GM21717 (cell line): Measurements from ENCODE around the gene FRYL.
"Not testable (repeated sequence)": the region's sequence is repeated elsewhere in the genome, so short reads cannot be mapped to it uniquely, and the experiment has no call there.

Experiments used
- ATAC-seq: cut with Tn5 transposase; IDR thresholded peaks from one replicate; pipeline ENCODE4 v1.9.1; 2021; ENCODE audit warnings: mild to moderate bottlenecking, moderate library complexity; ENCODE audit not compliant: unreplicated experiment

FRYL gene

DNA sequence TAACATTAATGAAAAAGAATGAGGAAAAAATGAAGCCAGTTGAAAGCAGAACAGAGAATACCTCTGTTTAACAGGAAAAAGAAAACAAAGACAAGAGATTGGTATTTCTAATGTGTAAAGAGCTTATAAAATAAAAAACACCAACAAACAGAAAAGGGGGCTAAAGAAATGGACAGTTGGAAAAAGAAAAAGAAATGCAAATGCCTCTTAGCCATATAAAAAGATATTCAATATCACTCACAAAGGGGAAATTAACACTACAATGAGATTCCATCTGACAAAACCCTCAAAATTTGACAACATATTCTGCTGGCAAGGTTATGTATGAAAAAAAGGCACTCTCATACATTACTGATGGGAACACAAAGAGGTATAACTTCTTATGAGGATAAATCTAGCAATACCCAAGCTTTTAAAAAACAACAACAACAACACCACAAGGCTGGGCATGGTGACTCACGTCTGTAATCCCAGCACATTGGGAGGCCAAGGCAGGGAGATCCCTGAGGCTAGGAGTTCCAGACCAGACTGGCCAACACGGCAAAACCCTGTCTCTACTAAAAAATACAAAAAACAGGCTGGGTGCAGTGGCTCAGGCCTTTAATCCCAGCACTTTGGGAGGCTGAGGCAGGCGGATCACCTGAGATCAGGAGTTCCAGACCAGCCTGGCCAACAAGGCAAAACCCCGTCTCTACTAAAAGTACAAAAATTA, 75.8 kb downstream of the FRYL start:
- no peak for ATAC-seq

GRCh38 chr4:48699475-48699874, 80.6 kb downstream of the FRYL start:
- ATAC-seq: no peak

DNA sequence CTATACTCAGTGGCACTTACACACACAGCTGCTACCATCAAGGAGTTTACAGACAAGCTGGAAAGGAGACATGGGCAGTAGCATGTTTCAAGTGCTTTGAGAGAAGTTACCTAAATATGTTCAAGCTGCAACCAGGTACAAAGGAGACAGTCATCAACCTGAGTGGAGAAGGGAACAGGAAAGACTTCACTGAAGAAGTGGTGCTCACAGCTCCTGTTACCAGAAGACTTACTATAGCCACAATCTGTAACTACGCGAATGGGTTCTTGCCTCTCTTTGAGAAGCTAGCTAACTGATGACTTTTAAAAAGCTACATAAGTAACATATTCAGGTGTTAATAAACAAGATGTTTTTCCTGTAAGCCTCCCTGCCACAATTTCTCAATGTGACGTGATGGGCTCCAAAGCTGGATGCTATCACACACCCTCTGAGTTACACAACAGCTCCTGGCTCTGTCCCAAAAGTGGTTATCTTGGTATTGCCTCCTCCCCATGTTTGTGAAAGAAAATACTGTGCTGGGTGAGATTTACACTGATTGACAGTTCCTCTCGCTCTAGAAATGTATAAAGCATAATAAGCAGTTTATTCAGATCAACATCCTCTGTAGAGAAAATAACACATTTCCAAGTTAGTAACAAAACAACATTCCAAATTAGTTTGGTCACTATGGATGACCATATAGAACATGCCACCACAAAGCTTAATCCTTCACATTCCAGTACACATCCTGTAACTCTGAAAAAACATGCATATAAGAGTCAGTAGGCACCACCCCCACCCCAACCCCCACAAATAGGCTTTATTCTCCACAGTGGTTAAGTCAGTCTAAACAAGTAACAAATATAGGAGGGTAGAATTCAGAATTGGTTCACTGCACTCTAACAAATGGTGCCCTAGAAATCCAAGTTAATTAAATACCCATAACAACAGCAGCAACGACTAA, 81.8 kb downstream of the FRYL start:
- no peak for ATAC-seq

GRCh38 chr4:48697516-48697915, 82.6 kb downstream of the FRYL start:
- not testable (repeated sequence) for ATAC-seq

DNA sequence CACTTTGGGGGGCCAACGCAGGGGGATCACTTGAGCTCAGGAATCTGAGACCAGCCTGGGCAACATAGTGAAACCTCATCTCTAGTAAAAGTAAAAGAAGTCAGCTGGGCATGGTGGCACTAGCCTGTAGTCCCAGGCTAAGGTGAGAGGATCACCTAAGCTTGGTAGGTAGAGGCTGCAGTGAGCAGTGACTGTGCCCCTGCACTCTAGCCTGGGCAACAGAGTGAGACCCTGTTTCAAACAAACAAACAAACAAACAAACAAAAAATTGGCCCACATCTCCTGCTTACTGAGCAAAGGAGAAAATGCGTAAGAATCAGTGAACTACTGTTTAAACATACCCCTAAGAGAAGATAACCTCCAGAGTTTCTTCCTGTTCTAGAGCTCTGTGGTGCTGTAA, 85.3 kb downstream of the FRYL start:
- no peak for ATAC-seq

GRCh38 chr4:48693856-48694574, 86.1 kb downstream of the FRYL start:
- ATAC-seq: no peak

DNA sequence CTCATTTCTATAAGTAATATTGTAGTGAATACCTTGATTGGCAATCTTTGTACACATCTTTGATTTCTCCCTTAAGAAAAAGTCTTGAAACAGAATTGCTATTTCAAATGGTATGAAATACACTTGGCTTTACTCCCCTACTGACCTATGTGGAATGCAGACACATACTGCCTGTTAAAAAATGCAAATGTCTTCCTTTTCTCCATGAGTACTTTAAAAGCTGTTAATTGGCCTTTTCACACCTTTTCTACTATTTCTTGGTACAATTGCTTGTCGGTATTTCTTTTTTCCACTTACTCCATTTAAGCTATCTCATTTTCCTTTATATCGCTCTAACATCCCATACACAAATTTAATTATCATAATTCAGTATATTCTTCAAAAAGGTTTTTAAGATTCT, 87.2 kb downstream of the FRYL start:
- ATAC-seq: no peak

DNA sequence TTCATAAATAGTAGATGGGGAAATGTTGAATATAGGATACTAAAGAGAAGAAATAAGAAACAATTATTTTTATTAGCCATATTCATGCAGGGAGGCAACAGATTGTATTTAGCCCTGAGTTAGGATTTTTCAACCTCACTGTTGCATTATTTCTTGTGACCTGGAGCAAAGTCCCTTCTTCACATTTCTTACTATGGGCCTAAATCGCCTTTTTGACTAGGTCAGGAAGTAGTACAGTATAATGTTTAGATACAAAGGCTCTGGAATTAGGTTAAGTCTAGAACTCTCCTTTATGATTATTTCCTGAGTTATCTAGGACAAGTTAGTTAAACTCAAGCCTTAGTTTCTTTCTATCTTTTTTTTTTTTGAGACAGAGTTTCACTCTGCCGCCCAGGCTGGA, 88.0 kb downstream of the FRYL start:
- ATAC-seq: no peak

DNA sequence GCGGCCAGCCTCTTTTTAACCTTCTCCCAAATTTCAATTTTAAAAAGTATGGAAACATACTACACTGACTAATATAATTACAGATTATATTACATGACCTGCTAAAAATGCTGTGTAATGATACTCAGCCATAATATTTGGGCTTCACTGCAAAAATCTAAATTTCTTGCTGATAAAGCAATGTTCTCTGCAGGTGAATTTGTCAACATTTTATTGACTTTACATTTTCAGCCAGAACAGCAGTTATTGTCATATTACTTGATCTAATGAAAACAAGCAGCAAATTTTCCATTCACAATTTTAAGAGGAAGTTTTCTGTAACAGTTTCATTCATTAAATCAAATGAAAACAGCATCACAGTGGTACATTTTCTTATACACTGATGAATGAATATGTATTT, 91.1 kb downstream of the FRYL start:
- ATAC-seq: no peak

DNA sequence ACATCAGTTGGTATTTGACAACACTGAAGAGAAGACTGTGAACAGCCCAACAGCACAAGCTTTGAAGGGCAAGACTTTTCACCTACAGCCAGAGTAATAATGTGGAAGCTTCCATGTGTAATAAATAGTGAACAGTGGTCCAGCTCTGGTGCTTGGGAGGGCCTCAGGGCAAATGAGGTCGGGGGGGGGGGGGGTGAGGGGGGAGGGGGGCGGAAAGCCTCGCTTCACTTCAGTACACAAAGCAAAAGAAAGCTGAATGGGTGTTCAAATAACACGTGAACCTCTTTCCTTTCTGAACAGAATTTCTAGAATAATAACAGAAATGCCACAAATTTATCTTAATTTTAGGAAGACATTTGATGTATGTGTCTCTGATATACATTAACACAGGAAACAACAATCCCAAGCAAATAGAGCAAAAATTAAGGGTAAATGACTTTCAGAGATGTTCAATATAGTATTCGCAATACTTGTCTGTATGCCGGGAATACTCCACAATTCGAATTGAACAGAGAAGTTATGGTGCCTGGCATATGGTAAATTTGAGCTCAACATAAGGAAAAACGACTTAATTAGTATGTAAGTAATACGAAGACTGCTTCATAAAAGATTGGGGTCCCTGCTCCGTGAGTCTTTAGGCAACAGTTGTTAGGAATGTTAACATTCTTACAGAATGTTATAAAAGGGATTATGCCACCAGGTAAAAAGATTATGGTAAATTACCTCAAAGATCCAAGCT, 92.6 kb downstream of the FRYL start:
- no peak for ATAC-seq

- ATAC-seq: no peak
Measured at GRCh38 chr4:48686369-48686768, 93.7 kb downstream of the FRYL start.

GRCh38 chr4:48683784-48684666, 96.1 kb downstream of the FRYL start:
- ATAC-seq: peak; percentile 88

- ATAC-seq: not testable (repeated sequence)
Measured at GRCh38 chr4:48682870-48683269, 97.2 kb downstream of the FRYL start.

DNA sequence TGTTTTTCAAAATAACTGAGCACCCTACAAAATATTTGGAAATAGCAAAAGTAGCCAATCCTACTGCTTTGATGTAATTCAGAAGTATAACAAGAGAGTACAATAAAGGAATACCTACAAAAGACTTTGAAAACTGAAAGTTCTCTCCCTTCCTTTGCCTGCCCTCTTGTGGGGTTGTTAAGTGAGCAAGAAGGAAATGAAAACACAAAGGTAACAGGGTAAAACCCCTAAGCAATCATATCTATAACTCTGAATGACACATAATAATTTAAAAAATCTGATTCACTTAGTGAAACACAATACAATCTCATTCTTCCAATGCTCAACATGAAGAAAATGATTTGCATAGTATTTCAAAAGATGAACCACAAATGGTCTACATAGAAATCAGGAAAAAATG, 98.2 kb downstream of the FRYL start:
- peak; percentile 73 for ATAC-seq

DNA sequence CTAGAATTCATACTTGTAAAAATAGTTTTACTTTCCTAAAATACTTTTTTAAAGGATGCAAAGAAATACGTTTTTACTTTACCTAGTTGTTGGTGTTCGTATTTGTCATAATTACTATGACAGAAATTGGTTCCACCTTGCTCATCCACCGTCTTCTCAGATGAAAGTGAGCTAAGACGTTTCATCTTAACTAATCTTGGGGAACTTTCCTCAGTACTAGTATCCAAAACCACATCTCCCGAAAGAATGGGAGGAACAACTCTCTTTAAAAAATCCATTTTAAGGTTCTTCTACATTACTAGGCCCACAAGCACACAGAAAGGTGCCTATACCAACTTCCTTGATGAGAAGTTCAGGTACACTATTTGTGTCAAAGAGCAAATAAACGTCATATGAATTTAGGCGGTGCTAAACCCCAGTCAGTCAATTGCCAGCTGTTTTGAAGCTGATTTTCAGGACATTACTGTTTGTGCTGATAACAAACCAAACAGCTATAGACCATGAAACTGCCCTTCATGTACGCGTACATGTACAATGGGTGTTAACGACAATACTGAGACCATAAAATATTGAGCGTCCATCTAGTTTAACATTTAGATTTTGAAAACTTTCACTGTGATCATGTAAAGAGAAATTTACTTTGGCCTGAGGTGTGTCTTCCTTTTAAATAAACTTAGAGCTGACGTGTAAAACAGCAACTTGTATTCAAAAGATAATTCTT, 99.1 kb downstream of the FRYL start:
- no peak for ATAC-seq

DNA sequence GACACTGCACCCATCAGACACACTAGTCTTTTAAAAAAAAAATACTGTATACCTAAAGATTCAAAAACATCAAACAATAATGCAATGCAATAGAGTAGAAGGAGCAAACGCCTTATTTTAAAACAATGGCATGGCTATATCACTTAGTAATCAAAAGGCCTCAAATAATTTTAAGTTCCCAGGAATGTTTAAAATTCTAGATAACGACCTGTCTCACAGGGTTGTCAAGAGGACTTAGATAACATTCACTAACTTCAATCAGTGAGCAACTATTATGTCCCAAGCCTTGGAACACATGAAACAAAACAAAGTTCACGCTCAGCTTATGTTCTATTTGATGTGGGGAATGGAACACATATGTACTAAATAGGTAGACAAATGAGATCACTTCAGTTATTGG, 106.5 kb downstream of the FRYL start:
- ATAC-seq: no peak

- ATAC-seq: no peak
Measured at GRCh38 chr4:48670587-48670986, 109.5 kb downstream of the FRYL start.

DNA sequence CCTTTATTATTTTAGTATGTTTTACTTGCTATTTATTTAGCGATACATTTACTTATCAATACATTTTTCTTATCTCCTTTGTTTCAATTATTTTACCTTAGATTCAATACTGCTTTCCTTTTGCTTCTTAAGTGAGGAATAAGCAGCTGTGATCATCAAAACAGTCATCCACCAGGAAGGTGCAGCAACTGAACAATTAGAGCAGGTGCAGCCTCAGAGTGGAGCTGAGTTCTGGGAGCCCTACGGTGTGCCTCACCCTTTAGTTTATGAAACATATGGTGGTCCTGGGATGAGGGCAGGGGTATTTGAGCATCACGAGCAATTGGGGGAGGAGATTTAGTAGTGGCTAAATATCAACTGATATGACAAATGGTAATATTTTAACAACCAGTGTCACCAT, 111.0 kb downstream of the FRYL start:
- ATAC-seq: no peak
